GM18526 (cell line): ENCODE measurements around the gene PRKD3.

Experiments used
- POLR2A ChIP-seq: IDR thresholded peaks from 3 replicates; pipeline ENCODE4 v1.6.1; 2011; ENCODE audit not compliant: insufficient read length; ENCODE audit errors: extremely low read depth

The PRKD3 gene

GRCh38 chr2:37325625-37326071 lies 1.0 kb upstream of the PRKD3 start:
- no peak for TF ChIP-seq POLR2A

- TF ChIP-seq POLR2A = peak; percentile 42
Measured at GRCh38 chr2:37324536-37324785, 172 bp downstream of the PRKD3 start.

- TF ChIP-seq POLR2A = no peak
Measured at GRCh38 chr2:37323781-37324535, 675 bp downstream of the PRKD3 start.

- no peak for TF ChIP-seq POLR2A
Measured at GRCh38 chr2:37323176-37323780, 1.4 kb downstream of the PRKD3 start.

GRCh38 chr2:37322368-37322767 lies 2.3 kb downstream of the PRKD3 start:
- no peak for TF ChIP-seq POLR2A

GRCh38 chr2:37321029-37321682 lies 3.5 kb downstream of the PRKD3 start:
- no peak for TF ChIP-seq POLR2A

- no peak for TF ChIP-seq POLR2A
Measured at GRCh38 chr2:37319754-37320609, 4.7 kb downstream of the PRKD3 start.

GRCh38 chr2:37318401-37318800 lies 6.2 kb downstream of the PRKD3 start:
- TF ChIP-seq POLR2A = no peak

- no peak for TF ChIP-seq POLR2A
Measured at GRCh38 chr2:37317746-37318145, 6.9 kb downstream of the PRKD3 start.

GRCh38 chr2:37316181-37316580 lies 8.5 kb downstream of the PRKD3 start:
- no peak for TF ChIP-seq POLR2A

GRCh38 chr2:37315364-37315763 lies 9.3 kb downstream of the PRKD3 start:
- no peak for TF ChIP-seq POLR2A

- no peak for TF ChIP-seq POLR2A
Measured at GRCh38 chr2:37307500-37307899, 17.1 kb downstream of the PRKD3 start.

- TF ChIP-seq POLR2A = no peak
Measured at GRCh38 chr2:37306024-37306423, 18.6 kb downstream of the PRKD3 start.

GRCh38 chr2:37302701-37303252 lies 21.9 kb downstream of the PRKD3 start:
- TF ChIP-seq POLR2A = no peak

GRCh38 chr2:37301408-37301807 lies 23.2 kb downstream of the PRKD3 start:
- TF ChIP-seq POLR2A = no peak
